NCI-H1105 treated with DMSO at 0.1 percent for 48 hours (cell line): ENCODE measurements around the gene CLEC4F.

Experiments used
- DNase-seq: peaks from one replicate; lab custom pipeline; 2025; lab: John Stamatoyannopoulos, UW

CLEC4F gene

GRCh38 chr2:70820499-70820898, at the start of gene CLEC4F:
CLEC4F (minus strand) TSS chr2:70820599; CDS start chr2:70820523, 76 bp downstream.
- DNase-seq: no peak

GRCh38 chr2:70868970-70869369, 48.6 kb upstream of the CLEC4F start:
- no peak for DNase-seq

GRCh38 chr2:70861777-70862625, 41.6 kb upstream of the CLEC4F start:
- peak; percentile 75 for DNase-seq

GRCh38 chr2:70855667-70856066, 35.3 kb upstream of the CLEC4F start:
- no peak for DNase-seq

GRCh38 chr2:70854411-70854810, 34.0 kb upstream of the CLEC4F start:
- no peak for DNase-seq

- DNase-seq: no peak
These were observed 32.4 kb upstream of the CLEC4F start for GRCh38 chr2:70852824-70853223.

GRCh38 chr2:70851704-70852103, 31.3 kb upstream of the CLEC4F start:
- DNase-seq: no peak

GRCh38 chr2:70850925-70851324, 30.5 kb upstream of the CLEC4F start:
- DNase-seq: no peak

GRCh38 chr2:70842401-70842800, 22.0 kb upstream of the CLEC4F start:
- no peak for DNase-seq

GRCh38 chr2:70837980-70838925, 17.9 kb upstream of the CLEC4F start:
- DNase-seq: no peak

GRCh38 chr2:70835643-70836042, 15.2 kb upstream of the CLEC4F start, which contains the start of gene CD207:
CD207 (minus strand) TSS chr2:70835816; CDS start chr2:70835776, 40 bp downstream.
- no peak for DNase-seq

- DNase-seq: no peak
These were observed 14.5 kb upstream of the CLEC4F start for GRCh38 chr2:70834881-70835280.

- no peak for DNase-seq
These were observed 13.7 kb upstream of the CLEC4F start for GRCh38 chr2:70834106-70834505.

- DNase-seq: no peak
These were observed 12.8 kb upstream of the CLEC4F start for GRCh38 chr2:70833246-70833645.

GRCh38 chr2:70832386-70832785, 12.0 kb upstream of the CLEC4F start:
- DNase-seq: no peak

GRCh38 chr2:70831861-70832260, 11.5 kb upstream of the CLEC4F start:
- no peak for DNase-seq

- DNase-seq: no peak
These were observed 10.0 kb upstream of the CLEC4F start for GRCh38 chr2:70830366-70830765.

GRCh38 chr2:70829916-70830315, 9.5 kb upstream of the CLEC4F start:
- no peak for DNase-seq

GRCh38 chr2:70828914-70829824, 8.8 kb upstream of the CLEC4F start:
- DNase-seq: no peak

- DNase-seq: no peak
These were observed 7.7 kb upstream of the CLEC4F start for GRCh38 chr2:70828115-70828514.

GRCh38 chr2:70827388-70827787, 7.0 kb upstream of the CLEC4F start:
- DNase-seq: no peak
